H1 (cell line): ENCODE data around the gene SRGAP3. TPM values are rescaled to one million over a fixed set of nuclear protein-coding genes. Genes with fewer than 3 reads are reported as not detected.

Source experiments
- CTCF ChIA-PET: fragments of 300-600 bp; sonication (Branson Sonifier 250); formaldehyde crosslinking; loops from one replicate; lab custom pipeline; 2021; ENCODE audit not compliant: partially characterized antibody; lab: Charles Lee
- POLR2A ChIA-PET: fragments of 300-600 bp; sonication (Branson Sonifier 250); formaldehyde crosslinking; loops from one replicate; lab custom pipeline; 2021; ENCODE audit warnings: inconsistent platforms; ENCODE audit not compliant: partially characterized antibody; lab: Charles Lee
- DNase-seq, 2 experiments: peaks; one replicate each; pipeline versions ENCODE4 v3.0.0 to v3.0.0-alpha.2; 2010 to 2022; ENCODE audit warnings: low spot score in 2 of 2, low read depth in 1 of 2, mixed read lengths in 1 of 2
- FAIRE-seq: peaks from 2 replicates; lab custom pipeline; 2011; peaks lifted over from hg19 to GRCh38; lab: Jason Lieb, UNC
- H2AFZ ChIP-seq: 2 replicates; pipeline ENCODE4 v1.8.1; 2012; ENCODE audit warnings: low read length, inconsistent platforms
- H2AK5ac ChIP-seq: 2 replicates; pipeline ENCODE4 v1.6.1; 2013; ENCODE audit warnings: low read depth, low read length
- H2BK120ac ChIP-seq: replicated peaks from 2 replicates; pipeline ENCODE3; 2013; ENCODE audit warnings: low read depth, low read length, inconsistent platforms
- H2BK12ac ChIP-seq: 2 replicates; pipeline ENCODE4 v1.6.1; 2013; ENCODE audit warnings: low read depth, low read length
- H2BK15ac ChIP-seq: 2 replicates; pipeline ENCODE4 v1.6.1; 2013; ENCODE audit warnings: low read length
- H2BK20ac ChIP-seq: 2 replicates; pipeline ENCODE4 v1.6.1; 2013; ENCODE audit warnings: low read length
- H2BK5ac ChIP-seq: 2 replicates; pipeline ENCODE4 v1.6.1; 2013; ENCODE audit warnings: low read depth, low read length
- H3K14ac ChIP-seq: 2 replicates; pipeline ENCODE4 v1.6.1; 2013; ENCODE audit warnings: inconsistent platforms; ENCODE audit not compliant: insufficient read length
- H3K18ac ChIP-seq: 2 replicates; pipeline ENCODE4 v1.6.1; 2013; ENCODE audit warnings: low read length; ENCODE audit errors: extremely low read depth
- H3K23ac ChIP-seq: 2 replicates; pipeline ENCODE4 v1.6.1; 2013; ENCODE audit warnings: inconsistent platforms; ENCODE audit not compliant: insufficient read length
- H3K23me2 ChIP-seq: 2 replicates; pipeline ENCODE4 v1.6.1; 2013; ENCODE audit warnings: low read depth, low read length
- H3K27ac ChIP-seq: 2 replicates; pipeline ENCODE4 v1.6.1; 2011; ENCODE audit warnings: low read depth, low read length, inconsistent platforms
- H3K27me3 ChIP-seq, 4 experiments: replicated peaks in 1 of 4; 1 replicate in 1 of 4; 2 replicates in 3 of 4; pipeline versions ENCODE4 v1.6.1 to v1.8.1; 2011 to 2013; ENCODE audit warnings: low read length in 3 of 4, mild to moderate bottlenecking in 3 of 4, inconsistent platforms in 2 of 4, mixed read lengths in 2 of 4, moderate library complexity in 1 of 4; ENCODE audit not compliant: control insufficient read depth in 3 of 4, insufficient read depth in 3 of 4; ENCODE audit errors: extremely low read depth in 1 of 4
- H3K36me3 ChIP-seq, 4 experiments: 2 replicates each; pipeline versions ENCODE4 v1.6.1 to v1.8.1; 2011 to 2013; ENCODE audit warnings: mild to moderate bottlenecking in 4 of 4, low read length in 3 of 4, moderate library complexity in 2 of 4, control low read depth in 1 of 4, inconsistent platforms in 1 of 4; ENCODE audit not compliant: insufficient read depth in 4 of 4, control insufficient read depth in 2 of 4
- H3K4ac ChIP-seq: replicated peaks from 2 replicates; pipeline ENCODE3; 2013; ENCODE audit warnings: low read length, low read depth, mixed read lengths, inconsistent platforms; ENCODE audit not compliant: insufficient read length
- H3K4me1 ChIP-seq, 4 experiments: replicated peaks in 1 of 4; 1 replicate in 1 of 4; 2 replicates in 3 of 4; pipeline versions ENCODE4 v1.6.1 to v1.8.1; 2011 to 2013; ENCODE audit warnings: low read length in 3 of 4, inconsistent platforms in 2 of 4, mixed read lengths in 1 of 4; ENCODE audit not compliant: insufficient read depth in 4 of 4, control insufficient read depth in 3 of 4
- H3K4me2 ChIP-seq, 2 experiments: 2 replicates each; pipeline versions ENCODE4 v1.6.1 to v1.8.1; 2011 to 2013; ENCODE audit warnings: low read depth in 2 of 2, low read length in 2 of 2, control low read depth in 1 of 2, inconsistent platforms in 1 of 2, mild to moderate bottlenecking in 1 of 2; ENCODE audit not compliant: insufficient read depth in 1 of 2
- H3K4me3 ChIP-seq, 4 experiments: fragments of 200-600, 300-600 bp in 1 of 4; sonication (generic), shearing (Covaris generic), sonication (Bioruptor Twin) in 1 of 4; 2 replicates each; pipeline versions ENCODE4 v1.5.1 to v1.8.1; 2011 to 2016; ENCODE audit warnings: low read length in 4 of 4, low read depth in 3 of 4, control low read depth in 2 of 4, inconsistent platforms in 2 of 4, mild to moderate bottlenecking in 2 of 4, mixed read lengths in 1 of 4, moderate library complexity in 1 of 4; ENCODE audit not compliant: insufficient read depth in 2 of 4; ENCODE audit errors: extremely low read depth in 1 of 4
- H3K56ac ChIP-seq: replicated peaks from 2 replicates; pipeline ENCODE3; 2013; ENCODE audit warnings: low read depth, mild to moderate bottlenecking, mixed read lengths, low read length, inconsistent platforms; ENCODE audit not compliant: insufficient read length
- H3K79me1 ChIP-seq: 2 replicates; pipeline ENCODE4 v1.6.1; 2013; ENCODE audit warnings: low read depth, low read length, control low read depth
- H3K79me2 ChIP-seq, 2 experiments: 2 replicates each; pipeline versions ENCODE4 v1.6.1 to v1.8.1; 2012 to 2013; ENCODE audit warnings: low read length in 2 of 2, mild to moderate bottlenecking in 2 of 2, inconsistent platforms in 1 of 2; ENCODE audit not compliant: insufficient read depth in 2 of 2, control insufficient read depth in 1 of 2
- H3K9ac ChIP-seq, 4 experiments: replicated peaks in 1 of 4; 1 replicate in 1 of 4; 2 replicates in 3 of 4; pipeline versions ENCODE4 v1.6.1 to v1.8.1; 2011 to 2013; ENCODE audit warnings: low read depth in 3 of 4, low read length in 3 of 4, control low read depth in 2 of 4, mild to moderate bottlenecking in 2 of 4, moderate library complexity in 2 of 4, inconsistent platforms in 1 of 4; ENCODE audit errors: extremely low read depth in 1 of 4
- H3K9me3 ChIP-seq, 2 experiments: 2 replicates each; pipeline versions ENCODE4 v1.6.1 to v1.8.1; 2012 to 2013; ENCODE audit warnings: mild to moderate bottlenecking in 2 of 2, moderate library complexity in 2 of 2, control low read depth in 1 of 2, inconsistent platforms in 1 of 2, low read depth in 1 of 2, low read length in 1 of 2, mixed read lengths in 1 of 2; ENCODE audit not compliant: insufficient read depth in 2 of 2
- H4K20me1 ChIP-seq, 2 experiments: replicated peaks in 1 of 2; 2 replicates each; pipeline versions ENCODE3 to v1.8.1; 2011 to 2013; ENCODE audit warnings: inconsistent platforms in 2 of 2, low read length in 2 of 2, mild to moderate bottlenecking in 1 of 2; ENCODE audit not compliant: insufficient read depth in 2 of 2, control insufficient read depth in 1 of 2
- H4K5ac ChIP-seq: 2 replicates; pipeline ENCODE4 v1.6.1; 2013; ENCODE audit warnings: low read length, low read depth, mixed read lengths, inconsistent platforms; ENCODE audit not compliant: insufficient read length
- H4K8ac ChIP-seq: 2 replicates; pipeline ENCODE4 v1.8.0; 2013; ENCODE audit warnings: mild to moderate bottlenecking, moderate library complexity, low read length, inconsistent platforms; ENCODE audit not compliant: insufficient read depth; ENCODE audit errors: extremely low read depth
- H4K91ac ChIP-seq: replicated peaks from 2 replicates; pipeline ENCODE3; 2013; ENCODE audit warnings: low read length, mixed read lengths, inconsistent platforms; ENCODE audit not compliant: insufficient read length
- BRCA1 ChIP-seq: IDR thresholded peaks from 2 replicates; pipeline ENCODE4 v1.6.1; 2012; ENCODE audit warnings: low read depth, low read length, improper control_type of control experiment
- CREB1 ChIP-seq: IDR thresholded peaks from 2 replicates; pipeline ENCODE4 v1.6.1; 2012; ENCODE audit warnings: inconsistent platforms
- EZH2 ChIP-seq: fragments of 200-600 bp; sonication (generic); IDR thresholded peaks from 2 replicates; pipeline ENCODE4 v1.7.1; 2012; ENCODE audit warnings: low read depth, mild to moderate bottlenecking, moderate library complexity, low read length, inconsistent platforms; ENCODE audit not compliant: severe bottlenecking
- GABPA ChIP-seq: IDR thresholded peaks from 2 replicates; pipeline ENCODE4 v1.6.1; 2011; ENCODE audit warnings: mild to moderate bottlenecking, low read length, moderate library complexity, borderline replicate concordance; ENCODE audit not compliant: insufficient read depth
- POLR2A ChIP-seq, 2 experiments: IDR thresholded peaks; 1 replicate in 1 of 2; 2 replicates in 1 of 2; pipeline ENCODE4 v1.6.1; 2011; ENCODE audit warnings: low read depth in 2 of 2, low read length in 2 of 2, mild to moderate bottlenecking in 2 of 2; ENCODE audit errors: control extremely low read depth in 1 of 2
- RFX5 ChIP-seq: IDR thresholded peaks from 2 replicates; pipeline ENCODE4 v1.6.1; 2011; ENCODE audit warnings: low read depth, low read length, improper control_type of control experiment, borderline replicate concordance
- RNF2 ChIP-seq: fragments of 200-900, 300-1000 bp; sonication (generic); IDR thresholded peaks from 2 replicates; pipeline ENCODE4 v1.7.1; 2016; ENCODE audit warnings: borderline replicate concordance, low read depth, mild to moderate bottlenecking, antibody characterized with exemption, low read length; ENCODE audit not compliant: poor library complexity, severe bottlenecking; ENCODE audit errors: missing control alignments
- RXRA ChIP-seq: IDR thresholded peaks from 2 replicates; pipeline ENCODE4 v1.6.1; 2011; ENCODE audit warnings: low read depth, mild to moderate bottlenecking, low read length, moderate library complexity; ENCODE audit not compliant: insufficient read depth
- SAP30 ChIP-seq: fragments of 300-600 bp; sonication (generic); IDR thresholded peaks from 2 replicates; pipeline ENCODE4 v1.7.1; 2012; ENCODE audit warnings: low read length, moderate library complexity, mild to moderate bottlenecking, inconsistent platforms; ENCODE audit not compliant: insufficient read depth, insufficient replicate concordance
- SP1 ChIP-seq: IDR thresholded peaks from 2 replicates; pipeline ENCODE4 v1.6.1; 2011; ENCODE audit warnings: low read depth, low read length
- SRF ChIP-seq: IDR thresholded peaks from 2 replicates; pipeline ENCODE4 v1.6.1; 2011; ENCODE audit warnings: mild to moderate bottlenecking, low read depth, low read length, moderate library complexity
- YY1 ChIP-seq: IDR thresholded peaks from 2 replicates; pipeline ENCODE4 v1.6.1; 2011; ENCODE audit warnings: low read depth, mild to moderate bottlenecking, low read length
- WGBS, 2 experiments: shearing (Covaris generic) in 1 of 2; methylation state at CpG; one replicate each; pipeline versions ENCODE4 v1.1.6 to v1.1.7; 2013 to 2015; ENCODE audit warnings: low lambda C conversion rate in 2 of 2, mixed read lengths in 2 of 2, inconsistent platforms in 1 of 2, low coverage in 1 of 2, missing lambda C conversion rate in 1 of 2; ENCODE audit not compliant: insufficient replicate concordance in 2 of 2, insufficient coverage in 1 of 2, insufficient read length in 1 of 2; ENCODE audit errors: extremely low coverage in 1 of 2, missing lambda C conversion rate in 1 of 2; 5-methylcytosine and 5-hydroxymethylcytosine counted together
- polyA plus RNA-seq, 7 experiments: library from polyadenylated mRNA; depleted of rRNA in 3 of 7; stranded (reverse) in 5 of 7; unstranded in 2 of 7; fragments of >200 nt in 5 of 7; fragments of 200-250 nt in 2 of 7; gene quantifications; 1 replicate in 5 of 7; 2 replicates in 1 of 7; 4 replicates in 1 of 7; pipeline versions ENCODE4 v1.2.1 to v1.2.3, GENCODE V29; 2011 to 2013; ENCODE audit warnings: missing spikeins in 2 of 7, mixed read lengths in 2 of 7
- total RNA-seq: library from RNA; stranded (reverse); fragmentation: NEBNext Ultra II Directional; extraction: Animal tissue kit (Norgen Biotek cat#: 25700); gene quantifications from 2 replicates; pipeline ENCODE4 v1.2.1, GENCODE V29; 2021
- TF ChIP-seq, protein P1 (sequence below): IDR thresholded peaks from 2 replicates; pipeline ENCODE4 v1.6.1; 2012; ENCODE audit warnings: inconsistent platforms

SRGAP3 gene
- total and polyA plus RNA-seq, 2 of the 8 experiments (the other 6 are each of a cell fraction or from before 2014, with no cell fraction given): 5.8 to 11.4 TPM

GRCh38 chr3:9110802-9111201 is 138.6 kb downstream of the SRGAP3 start:
- Histone ChIP-seq H2BK15ac (no peak overlapping the region), H2BK20ac (no peak overlapping the region; the same call in 1 of the 2 replicates), H3K18ac (no peak overlapping the region; the same call in 1 of the 2 replicates), H3K27me3 (no peaks in the 10 kb centered on the region), H4K8ac (no peak overlapping the region), H2BK120ac (no peak overlapping the region), H2BK5ac (no peak overlapping the region), H2AFZ (no peak overlapping the region), H3K9me3 (no peaks in the 10 kb centered on the region), H3K9ac (no peak overlapping the region), H3K79me2 (no peaks in the 10 kb centered on the region), H3K4me3 (no peak overlapping the region), H4K5ac (no peak overlapping the region), H2AK5ac (no peak overlapping the region), H3K4ac (no peak overlapping the region), H3K4me1 (peaks cover 0 to 5% (median 1%) of the 10 kb centered on the region in 4 experiments; a peak in 3 of 7 replicates), H3K14ac (no peak overlapping the region), H3K36me3 (no peaks in the 10 kb centered on the region), H2BK12ac (0 out of 2 replicates have a peak overlapping the region, but pooled peaks have one; percentile 9), H3K4me2 (no peak overlapping the region), H4K91ac (no peak overlapping the region), H4K20me1 (no peaks in the 10 kb centered on the region), H3K27ac (no peak overlapping the region), H3K23ac (no peak overlapping the region), H3K56ac (no peak overlapping the region), H3K23me2 (no peaks in the 10 kb centered on the region; the same call in 1 of the 2 replicates), H3K79me1 (no peaks in the 10 kb centered on the region)
- POLR2A ChIA-PET: interaction anchor here (2.6 kb wide), 1 partner anchor 8 kb away, joined by 10 read pairs; no protein-coding TSS in a partner anchor
- no peak for DNase-seq
- CTCF ChIA-PET: interaction anchor here (0.8 to 6.3 kb wide), 26 partner anchors 8 to 192 kb away, joined by 3 to 79 read pairs (median 10); no protein-coding TSS in a partner anchor
- 98% methylated on average over 5 of the region's 5 CpGs; no CpG with 5 or more reads in 1 of the 2 experiments for WGBS, 2 experiments
- no peak for FAIRE-seq
- TF ChIP-seq, protein P1, sequence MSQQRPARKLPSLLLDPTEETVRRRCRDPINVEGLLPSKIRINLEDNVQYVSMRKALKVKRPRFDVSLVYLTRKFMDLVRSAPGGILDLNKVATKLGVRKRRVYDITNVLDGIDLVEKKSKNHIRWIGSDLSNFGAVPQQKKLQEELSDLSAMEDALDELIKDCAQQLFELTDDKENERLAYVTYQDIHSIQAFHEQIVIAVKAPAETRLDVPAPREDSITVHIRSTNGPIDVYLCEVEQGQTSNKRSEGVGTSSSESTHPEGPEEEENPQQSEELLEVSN: no peak
- no peak for TF ChIP-seq POLR2A (IDR thresholded peaks at IDR 0.05; ENCODE audit: control extremely low read depth in 1 of 2, low read depth in 2 of 2, low read length in 2 of 2)
- TF ChIP-seq SP1: no peak
- no peak for TF ChIP-seq SAP30
- TF ChIP-seq EZH2: no peak
- no peak for TF ChIP-seq SRF
- no peak for TF ChIP-seq BRCA1
- TF ChIP-seq RFX5: no peak
- no peak for TF ChIP-seq RXRA
- TF ChIP-seq YY1: no peak
- TF ChIP-seq CREB1: no peak
- TF ChIP-seq GABPA: no peak
- no peak for TF ChIP-seq RNF2
